Ascending aorta (tissue), 2 donors: ENCODE measurements around the gene NRIP1. TPM values are rescaled to one million over a fixed set of nuclear protein-coding genes. Genes with fewer than 3 reads are reported as not detected.

Experiments
- DNase-seq, 2 donors: peaks; one replicate each; pipeline ENCODE4 v3.0.0-alpha.2; 2019; ENCODE audit warnings: low spot score in 2 of 2
- H3K27ac ChIP-seq, 2 donors: fragments of 200-600 bp; sonication (generic); one replicate each; pipeline ENCODE4 v1.5.1; 2016 to 2017; ENCODE audit warnings: mild to moderate bottlenecking in 1 of 2
- H3K27me3 ChIP-seq: fragments of 200-600 bp; sonication (generic); one replicate; pipeline ENCODE4 v1.5.1; 2017
- H3K36me3 ChIP-seq, 2 donors: fragments of 200-600 bp; sonication (generic); one replicate each; pipeline ENCODE4 v1.5.1; 2016
- H3K4me1 ChIP-seq, 2 donors: fragments of 200-600 bp; sonication (generic); one replicate each; pipeline ENCODE4 v1.5.1; 2016 to 2017; ENCODE audit warnings: mild to moderate bottlenecking in 1 of 2
- H3K4me3 ChIP-seq, 2 donors: fragments of 200-600 bp; sonication (generic); one replicate each; pipeline ENCODE4 v1.5.1; 2016 to 2017; ENCODE audit warnings: mild to moderate bottlenecking in 1 of 2
- H3K9me3 ChIP-seq, 2 donors: fragments of 200-600 bp; sonication (generic); one replicate each; pipeline ENCODE4 v1.5.1; 2016
- intact Hi-C: fragments of 100-400 bp; cut with DNase I; formaldehyde crosslinking; loops from one replicate; pipeline ENCODE4 v1.15.1; 2023
- total RNA-seq: library from RNA; depleted of rRNA; stranded (reverse); fragments of >200 nt; gene quantifications from one replicate; pipeline ENCODE4 v1.1.0, GENCODE V29; 2016
- TF ChIP-seq, protein P1 (sequence below), 3 experiments: fragments of 200-600 bp in 2 of 3; fragments of 450-650 bp in 1 of 3; sonication (generic) in 2 of 3; IDR thresholded peaks; one replicate each; pipeline ENCODE4 v1.5.1; 2016 to 2019; ENCODE audit warnings: antibody characterized with exemption in 3 of 3, mild to moderate bottlenecking in 1 of 3, moderate library complexity in 1 of 3

NRIP1 gene
- total RNA-seq, 1 donor from 2014 or later: 4.8 TPM

DNA sequence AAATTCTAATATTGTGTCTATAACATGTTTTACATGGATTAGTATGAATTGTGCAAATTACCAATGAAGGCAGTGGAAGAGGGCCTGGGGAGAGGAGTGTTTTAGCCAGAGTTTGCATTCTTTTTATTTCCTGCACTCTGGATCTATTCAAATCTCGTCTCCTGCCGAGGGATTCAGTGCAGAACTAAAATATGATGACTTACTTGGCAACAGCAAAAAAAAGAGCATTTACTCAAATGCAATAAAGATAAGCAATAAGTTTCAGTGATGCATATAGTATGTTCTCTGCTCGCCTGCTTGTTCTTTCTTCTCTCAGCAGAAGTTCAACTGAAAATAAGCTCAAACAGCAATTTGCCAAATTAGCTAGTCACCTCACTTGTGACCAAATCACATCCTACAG lies 33.4 kb upstream of the NRIP1 start:
- no peak for DNase-seq
- Histone ChIP-seq H3K27me3 (no peaks in the 10 kb centered on the region), H3K4me1 (no peaks in the 10 kb centered on the region), H3K36me3 (no peaks in the 10 kb centered on the region), H3K9me3 (no peaks in the 10 kb centered on the region), H3K27ac (no peak overlapping the region), H3K4me3 (no peak overlapping the region)
- intact Hi-C loops: no loop called here
- TF ChIP-seq, protein P1, sequence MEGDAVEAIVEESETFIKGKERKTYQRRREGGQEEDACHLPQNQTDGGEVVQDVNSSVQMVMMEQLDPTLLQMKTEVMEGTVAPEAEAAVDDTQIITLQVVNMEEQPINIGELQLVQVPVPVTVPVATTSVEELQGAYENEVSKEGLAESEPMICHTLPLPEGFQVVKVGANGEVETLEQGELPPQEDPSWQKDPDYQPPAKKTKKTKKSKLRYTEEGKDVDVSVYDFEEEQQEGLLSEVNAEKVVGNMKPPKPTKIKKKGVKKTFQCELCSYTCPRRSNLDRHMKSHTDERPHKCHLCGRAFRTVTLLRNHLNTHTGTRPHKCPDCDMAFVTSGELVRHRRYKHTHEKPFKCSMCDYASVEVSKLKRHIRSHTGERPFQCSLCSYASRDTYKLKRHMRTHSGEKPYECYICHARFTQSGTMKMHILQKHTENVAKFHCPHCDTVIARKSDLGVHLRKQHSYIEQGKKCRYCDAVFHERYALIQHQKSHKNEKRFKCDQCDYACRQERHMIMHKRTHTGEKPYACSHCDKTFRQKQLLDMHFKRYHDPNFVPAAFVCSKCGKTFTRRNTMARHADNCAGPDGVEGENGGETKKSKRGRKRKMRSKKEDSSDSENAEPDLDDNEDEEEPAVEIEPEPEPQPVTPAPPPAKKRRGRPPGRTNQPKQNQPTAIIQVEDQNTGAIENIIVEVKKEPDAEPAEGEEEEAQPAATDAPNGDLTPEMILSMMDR (IDR thresholded peaks at IDR 0.05): no peak

GRCh38 chr21:15097580-15097979 lies 32.8 kb upstream of the NRIP1 start:
- DNase-seq: no peak
- Histone ChIP-seq H3K4me1 (no peaks in the 10 kb centered on the region), H3K4me3 (no peak overlapping the region), H3K36me3 (no peaks in the 10 kb centered on the region), H3K27me3 (no peaks in the 10 kb centered on the region), H3K27ac (no peak overlapping the region), H3K9me3 (no peaks in the 10 kb centered on the region)
- TF ChIP-seq, protein P1 (IDR thresholded peaks at IDR 0.05): no peak
- intact Hi-C loops: no loop called here

- DNase-seq: no peak
- no peak overlapping the region for H3K27ac ChIP-seq
- H3K4me1 ChIP-seq: no peaks in the 10 kb centered on the region
- no peaks in the 10 kb centered on the region for H3K27me3 ChIP-seq
- H3K4me3 ChIP-seq: no peak overlapping the region
- TF ChIP-seq, protein P1 (IDR thresholded peaks at IDR 0.05): no peak
- no peaks in the 10 kb centered on the region for H3K9me3 ChIP-seq
- no peaks in the 10 kb centered on the region for H3K36me3 ChIP-seq
- intact Hi-C loops: no loop called here
Measured at GRCh38 chr21:15096146-15096545, 31.3 kb upstream of the NRIP1 start.

DNA sequence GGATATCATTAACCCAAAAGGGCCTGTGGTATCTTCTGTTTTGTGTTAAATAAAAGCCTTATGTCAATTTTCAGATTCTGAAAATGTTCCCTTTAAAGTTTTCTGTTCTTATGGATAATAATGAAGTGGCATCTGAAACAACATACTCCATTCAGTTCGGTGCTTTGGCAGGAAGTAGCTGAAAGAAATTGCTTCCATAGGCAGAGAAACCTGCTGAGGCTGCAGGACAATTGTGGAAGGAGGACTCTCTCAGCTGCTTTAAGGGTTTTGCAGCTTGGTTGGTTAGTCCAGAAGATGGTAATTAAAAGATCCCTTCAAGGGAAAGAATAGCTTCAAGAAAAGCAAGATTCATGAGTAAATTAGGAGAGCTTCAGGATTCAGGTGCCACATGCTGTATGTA lies 30.5 kb upstream of the NRIP1 start:
- no peak overlapping the region for H3K4me3 ChIP-seq
- H3K27ac ChIP-seq: no peak overlapping the region
- no peaks in the 10 kb centered on the region for H3K36me3 ChIP-seq
- intact Hi-C loops: no loop called here
- no peaks in the 10 kb centered on the region for H3K27me3 ChIP-seq
- H3K9me3 ChIP-seq: no peaks in the 10 kb centered on the region
- no peaks in the 10 kb centered on the region for H3K4me1 ChIP-seq
- DNase-seq: no peak
- TF ChIP-seq, protein P1 (IDR thresholded peaks at IDR 0.05): no peak

GRCh38 chr21:15094706-15095105 lies 29.9 kb upstream of the NRIP1 start:
- intact Hi-C loops: no loop called here
- no peaks in the 10 kb centered on the region for H3K4me1 ChIP-seq
- H3K9me3 ChIP-seq: no peaks in the 10 kb centered on the region
- no peak for DNase-seq
- TF ChIP-seq, protein P1 (IDR thresholded peaks at IDR 0.05): no peak
- H3K4me3 ChIP-seq: no peak overlapping the region
- no peak overlapping the region for H3K27ac ChIP-seq
- no peaks in the 10 kb centered on the region for H3K36me3 ChIP-seq
- no peaks in the 10 kb centered on the region for H3K27me3 ChIP-seq

DNA sequence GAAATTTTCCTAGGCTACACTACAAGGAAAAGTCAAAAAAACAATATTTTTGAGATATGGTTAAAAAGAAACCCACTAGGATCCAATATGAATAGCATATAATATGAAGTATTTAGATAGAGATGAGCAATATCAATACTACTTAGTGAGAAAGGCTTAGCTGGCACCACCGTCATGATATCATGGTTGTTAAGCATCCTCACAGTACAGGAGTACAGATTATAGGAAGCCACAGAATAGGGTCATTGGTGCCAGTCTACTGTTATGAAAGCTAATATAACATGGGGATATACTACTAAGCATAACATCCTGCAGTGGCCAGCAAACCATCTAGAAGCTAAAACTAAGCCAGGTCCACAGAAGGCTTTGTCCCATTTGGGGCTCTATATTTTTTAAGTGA lies 28.4 kb upstream of the NRIP1 start:
- Histone ChIP-seq H3K9me3 (no peaks in the 10 kb centered on the region), H3K27me3 (no peaks in the 10 kb centered on the region), H3K4me3 (no peak overlapping the region), H3K4me1 (no peaks in the 10 kb centered on the region), H3K27ac (no peak overlapping the region), H3K36me3 (no peaks in the 10 kb centered on the region)
- intact Hi-C loops: no loop called here
- TF ChIP-seq, protein P1 (IDR thresholded peaks at IDR 0.05): no peak
- no peak for DNase-seq
